ENCODE measurements around the gene MYRIP. TPM values are rescaled to one million over a fixed set of nuclear protein-coding genes. Genes with fewer than 3 reads are reported as not detected.

MYRIP gene
- total and polyA plus RNA-seq, 10 donors = 1.5 to 35.2 (median 16.2) TPM

DNA sequence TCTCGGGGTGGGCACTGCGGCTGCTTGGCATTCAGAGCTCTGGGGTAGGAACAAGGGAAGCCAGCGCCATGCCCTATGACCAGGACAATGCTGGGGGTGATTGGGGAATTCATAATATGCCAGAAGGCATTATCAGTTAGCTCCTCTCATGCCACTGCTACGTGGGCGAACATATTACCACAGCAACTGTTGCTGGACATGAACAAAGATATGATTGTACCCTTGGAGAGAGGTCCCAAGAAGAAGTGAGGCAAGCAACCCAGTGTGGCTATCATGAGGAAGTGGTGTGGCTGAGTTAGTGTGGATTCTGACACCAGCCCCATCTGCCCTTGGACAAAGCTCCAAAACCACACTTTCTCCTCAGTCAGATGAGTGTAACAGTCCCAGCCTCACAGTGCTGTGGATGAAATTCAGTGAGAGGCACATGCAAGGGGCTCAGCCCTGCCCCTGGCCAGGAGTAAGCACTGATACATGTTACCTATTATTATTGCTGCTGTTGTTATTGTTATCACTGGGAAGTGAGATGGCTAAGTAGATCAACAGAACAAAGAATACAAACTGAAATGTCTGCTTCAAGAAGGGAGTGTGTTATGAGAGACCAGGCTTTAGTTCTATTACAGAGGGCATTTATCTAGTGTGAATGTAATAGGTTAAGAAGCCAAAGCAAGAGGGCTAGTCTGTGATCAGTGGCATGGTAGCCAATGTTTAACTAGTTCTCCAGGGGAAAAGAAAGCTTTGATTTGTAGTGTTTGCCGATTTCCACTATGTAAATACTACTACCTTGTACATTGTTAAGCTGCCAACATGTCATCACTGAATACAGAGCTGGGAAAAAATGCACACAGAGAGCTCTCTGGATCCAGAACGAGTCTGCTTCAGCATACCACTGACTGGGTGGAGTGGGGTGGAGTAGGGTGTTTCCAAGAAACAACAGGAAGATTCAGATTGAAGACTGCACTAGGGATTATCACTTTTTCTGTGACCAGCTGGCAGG is 277.8 kb downstream of the MYRIP start:
- 80 to 89% (median 84%) methylated on average over 7 of the region's 7 CpGs for WGBS, 5 donors
- H3K27ac ChIP-seq = no peak overlapping the region
- no peak for DNase-seq

DNA sequence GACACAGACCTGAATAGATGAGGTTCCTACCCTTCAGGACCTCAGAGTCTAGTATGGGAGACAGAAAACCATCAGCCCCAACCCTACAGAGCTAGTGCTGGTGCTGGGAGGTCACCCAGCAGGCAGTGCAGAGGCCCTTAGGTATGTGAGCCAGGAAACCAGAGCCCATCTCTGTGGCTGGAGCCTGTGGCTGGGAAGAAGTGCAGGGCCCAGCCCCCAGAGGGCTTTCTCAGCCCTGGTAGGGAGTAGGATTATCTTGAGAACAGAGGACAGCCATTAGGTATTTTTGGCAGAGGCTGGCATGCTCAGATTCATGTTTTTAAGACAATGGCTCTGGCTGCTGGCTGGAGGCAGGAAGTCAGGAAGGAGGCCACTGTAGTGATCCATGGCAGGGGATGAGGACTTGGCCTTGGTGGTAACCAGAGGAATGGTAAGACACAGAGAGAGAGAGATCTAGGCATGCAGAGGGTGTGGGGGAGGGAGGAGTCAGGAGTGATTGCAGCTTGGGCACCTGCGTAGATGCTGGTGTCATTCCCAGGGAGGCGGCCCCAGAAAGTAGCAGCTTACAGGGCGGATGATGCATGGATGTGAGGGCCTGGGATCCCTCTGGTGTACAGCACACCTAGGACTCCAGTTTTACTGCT is 279.2 kb downstream of the MYRIP start:
- intact Hi-C loops (cut with DNase I; ENCODE audit: low total_unique reads) = no loop called here
- Histone ChIP-seq H3K9me3 (no peaks in the 10 kb centered on the region), H3K27me3 (replicated peaks in 1 of 7) (no peaks in the 10 kb centered on the region), H3K4me1 (no peaks in the 10 kb centered on the region), H3K4me3 (no peak overlapping the region), H3K27ac (no peak overlapping the region), H3K36me3 (no peaks in the 10 kb centered on the region)
- no peak for DNase-seq
- TF ChIP-seq, protein P1, sequence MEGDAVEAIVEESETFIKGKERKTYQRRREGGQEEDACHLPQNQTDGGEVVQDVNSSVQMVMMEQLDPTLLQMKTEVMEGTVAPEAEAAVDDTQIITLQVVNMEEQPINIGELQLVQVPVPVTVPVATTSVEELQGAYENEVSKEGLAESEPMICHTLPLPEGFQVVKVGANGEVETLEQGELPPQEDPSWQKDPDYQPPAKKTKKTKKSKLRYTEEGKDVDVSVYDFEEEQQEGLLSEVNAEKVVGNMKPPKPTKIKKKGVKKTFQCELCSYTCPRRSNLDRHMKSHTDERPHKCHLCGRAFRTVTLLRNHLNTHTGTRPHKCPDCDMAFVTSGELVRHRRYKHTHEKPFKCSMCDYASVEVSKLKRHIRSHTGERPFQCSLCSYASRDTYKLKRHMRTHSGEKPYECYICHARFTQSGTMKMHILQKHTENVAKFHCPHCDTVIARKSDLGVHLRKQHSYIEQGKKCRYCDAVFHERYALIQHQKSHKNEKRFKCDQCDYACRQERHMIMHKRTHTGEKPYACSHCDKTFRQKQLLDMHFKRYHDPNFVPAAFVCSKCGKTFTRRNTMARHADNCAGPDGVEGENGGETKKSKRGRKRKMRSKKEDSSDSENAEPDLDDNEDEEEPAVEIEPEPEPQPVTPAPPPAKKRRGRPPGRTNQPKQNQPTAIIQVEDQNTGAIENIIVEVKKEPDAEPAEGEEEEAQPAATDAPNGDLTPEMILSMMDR (IDR thresholded peaks at IDR 0.05 in 8 of 11, conservative IDR thresholded peaks at IDR 0.05 in 3 of 11) = no peak
- TF ChIP-seq POLR2AphosphoS5 (IDR thresholded peaks at IDR 0.05) = no peak
- no peak for TF ChIP-seq POLR2A (IDR thresholded peaks at IDR 0.05)
- WGBS, 5 donors = 94 to 98% (median 95%) methylated on average over 3 of the region's 3 CpGs

More for the DNA sequence above, 277.8 kb downstream of the MYRIP start:
- Histone ChIP-seq H3K9me3 (peaks cover 0 to 2% (median 0%) of the 10 kb centered on the region in 8 donors), H3K4me3 (no peak overlapping the region), H3K4me1 (no peaks in the 10 kb centered on the region), H3K36me3 (no peaks in the 10 kb centered on the region), H3K27me3 (replicated peaks in 1 of 7) (no peaks in the 10 kb centered on the region)
- TF ChIP-seq, protein P1 (IDR thresholded peaks at IDR 0.05 in 8 of 11, conservative IDR thresholded peaks at IDR 0.05 in 3 of 11) = no peak
- no peak for TF ChIP-seq POLR2AphosphoS5 (IDR thresholded peaks at IDR 0.05)
- TF ChIP-seq POLR2A (IDR thresholded peaks at IDR 0.05) = no peak
- intact Hi-C loops (cut with DNase I; ENCODE audit: low total_unique reads) = no loop called here

DNA sequence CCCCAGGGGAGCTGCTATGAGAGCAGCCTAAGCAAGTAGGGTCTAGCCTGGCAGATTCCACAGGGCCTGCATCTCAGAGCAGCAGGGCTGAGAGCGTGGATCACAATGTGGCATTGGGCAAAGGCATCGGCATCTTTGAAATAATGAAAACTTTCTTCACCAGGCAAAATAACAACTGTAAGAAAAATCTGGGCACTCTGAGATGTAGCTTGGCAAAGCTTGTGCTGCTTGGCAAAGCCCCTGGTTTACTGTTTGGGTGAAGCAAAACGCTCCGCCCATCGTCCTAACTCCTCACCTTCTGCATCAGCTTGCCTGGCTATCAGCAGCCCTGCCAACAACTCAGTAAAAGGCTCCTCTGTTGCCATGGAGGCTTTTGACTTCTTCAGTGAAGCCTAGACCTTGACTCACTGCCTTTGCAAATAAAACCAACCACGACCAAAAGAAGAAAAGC is 287.3 kb downstream of the MYRIP start:
- Histone ChIP-seq H3K4me1 (no peaks in the 10 kb centered on the region), H3K36me3 (no peaks in the 10 kb centered on the region), H3K9me3 (peaks cover 0 to 14% (median 10%) of the 10 kb centered on the region in 8 donors), H3K27me3 (replicated peaks in 1 of 7) (no peaks in the 10 kb centered on the region), H3K27ac (no peak overlapping the region), H3K4me3 (no peak overlapping the region)
- 79 to 89% (median 87%) methylated on average over 6 of the region's 6 CpGs for WGBS, 5 donors
- intact Hi-C loops (cut with DNase I; ENCODE audit: low total_unique reads) = no loop called here
- TF ChIP-seq POLR2A (IDR thresholded peaks at IDR 0.05) = no peak
- TF ChIP-seq POLR2AphosphoS5 (IDR thresholded peaks at IDR 0.05) = no peak
- TF ChIP-seq, protein P1 (IDR thresholded peaks at IDR 0.05 in 8 of 11, conservative IDR thresholded peaks at IDR 0.05 in 3 of 11) = no peak
- no peak for DNase-seq
